ENCODE measurements around the gene HELZ.

DNA sequence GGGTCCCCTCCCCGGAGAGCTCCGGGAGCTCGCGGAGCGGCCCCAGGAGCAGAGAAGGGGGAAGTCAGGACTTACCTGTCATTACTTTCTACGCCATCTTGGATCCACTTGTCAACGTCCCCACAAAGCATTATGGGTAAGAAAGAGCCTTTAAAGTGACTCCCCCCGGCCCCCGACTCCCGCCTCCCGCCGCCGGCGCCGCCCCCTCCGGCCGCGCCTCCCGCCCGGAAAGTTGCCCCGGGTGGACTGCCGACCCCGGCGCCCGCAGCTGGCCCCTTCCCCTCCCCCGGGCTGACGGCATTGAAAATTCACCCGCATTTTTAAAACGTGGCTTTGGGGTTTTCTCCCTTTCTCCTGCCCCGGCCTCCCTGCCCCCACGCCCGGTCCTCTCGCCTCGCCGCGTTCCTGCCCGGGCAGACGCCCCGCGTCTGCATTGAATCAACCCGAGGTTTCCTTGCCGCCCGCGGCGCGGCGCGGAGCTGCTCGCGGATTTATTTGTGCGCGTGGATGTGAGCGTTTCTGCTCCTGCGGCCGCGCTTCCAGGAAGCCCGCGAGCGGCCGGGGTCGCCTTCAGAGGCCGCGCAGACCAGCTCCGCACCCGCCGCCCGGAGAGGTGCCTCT, at the start of gene HELZ:
- TF ChIP-seq, protein P1, sequence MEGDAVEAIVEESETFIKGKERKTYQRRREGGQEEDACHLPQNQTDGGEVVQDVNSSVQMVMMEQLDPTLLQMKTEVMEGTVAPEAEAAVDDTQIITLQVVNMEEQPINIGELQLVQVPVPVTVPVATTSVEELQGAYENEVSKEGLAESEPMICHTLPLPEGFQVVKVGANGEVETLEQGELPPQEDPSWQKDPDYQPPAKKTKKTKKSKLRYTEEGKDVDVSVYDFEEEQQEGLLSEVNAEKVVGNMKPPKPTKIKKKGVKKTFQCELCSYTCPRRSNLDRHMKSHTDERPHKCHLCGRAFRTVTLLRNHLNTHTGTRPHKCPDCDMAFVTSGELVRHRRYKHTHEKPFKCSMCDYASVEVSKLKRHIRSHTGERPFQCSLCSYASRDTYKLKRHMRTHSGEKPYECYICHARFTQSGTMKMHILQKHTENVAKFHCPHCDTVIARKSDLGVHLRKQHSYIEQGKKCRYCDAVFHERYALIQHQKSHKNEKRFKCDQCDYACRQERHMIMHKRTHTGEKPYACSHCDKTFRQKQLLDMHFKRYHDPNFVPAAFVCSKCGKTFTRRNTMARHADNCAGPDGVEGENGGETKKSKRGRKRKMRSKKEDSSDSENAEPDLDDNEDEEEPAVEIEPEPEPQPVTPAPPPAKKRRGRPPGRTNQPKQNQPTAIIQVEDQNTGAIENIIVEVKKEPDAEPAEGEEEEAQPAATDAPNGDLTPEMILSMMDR (conservative IDR thresholded peaks at IDR 0.05; ENCODE audit: low read depth, low read length), result no peak
- no peak for TF ChIP-seq EZH2 (IDR thresholded peaks at IDR 0.05; ENCODE audit: low read length, unreplicated experiment)

All from PC-3 (cell line).